Measurements from ENCODE around the gene MTMR12. TPM values are rescaled to one million over a fixed set of nuclear protein-coding genes. Genes with fewer than 3 reads are reported as not detected.
"Not testable (repeated sequence)": the region's sequence is repeated elsewhere in the genome, so short reads cannot be mapped to it uniquely, and the experiment has no call there.

MTMR12 gene
- total RNA-seq, 1 experiment from 2014 or later, result 44.5 TPM

GRCh38 chr5:32322882-32323281 is 10.1 kb upstream of the MTMR12 start:
- Histone ChIP-seq H3K27ac (no peak overlapping the region), H3K79me2 (ENCODE audit: low read depth) (no peaks in the 10 kb centered on the region), H3F3A (ENCODE audit: insufficient read depth, low read depth) (no peaks in the 10 kb centered on the region), H3K36me3 (ENCODE audit: low read depth) (no peaks in the 10 kb centered on the region), H2AFZ (no peak overlapping the region), H3K4me1 (replicated peaks; ENCODE audit: insufficient read depth) (no peaks in the 10 kb centered on the region; the same call in 1 of the 2 replicates), H3K4me2 (no peak overlapping the region), H4K20me1 (ENCODE audit: insufficient read depth) (no peaks in the 10 kb centered on the region), H3K27me3 (ENCODE audit: insufficient read depth, low read depth) (no peaks in the 10 kb centered on the region), H3K4me3 (no peak overlapping the region), H3K9me2 (ENCODE audit: insufficient read depth) (no peaks in the 10 kb centered on the region), H3K9me3 (ENCODE audit: insufficient read depth, low read depth) (no peaks in the 10 kb centered on the region)
- BruUV-seq (replicated peaks), result no TSS peak
- TF ChIP-seq EZH2 (IDR thresholded peaks at IDR 0.05; ENCODE audit: low read depth) (no peak), CTCF (conservative IDR thresholded peaks at IDR 0.05) (no peak)
- ChIA-PET CTCF (no interaction called here), POLR2A (ENCODE audit: unreplicated experiment) (no interaction called here)
- no peak for DNase-seq
- intact Hi-C loops (cut with micrococcal nuclease; ENCODE audit: unreplicated experiment), result loop anchor here (10.0 kb wide), 1 partner anchor 738 kb away; no protein-coding TSS in a partner anchor

- CTCF ChIA-PET, result interaction anchor here (0.6 kb wide), 1 partner anchor 166 kb away, joined by 8 read pairs; no protein-coding TSS in a partner anchor
- BruUV-seq (replicated peaks); H3K9me2 ChIP-seq (ENCODE audit: insufficient read depth); H3K4me2 ChIP-seq; H3K9me3 ChIP-seq (ENCODE audit: insufficient read depth, low read depth); H3K4me3 ChIP-seq; H3K27ac ChIP-seq; H3K36me3 ChIP-seq (ENCODE audit: low read depth); H3K27me3 ChIP-seq (ENCODE audit: insufficient read depth, low read depth); H3K4me1 ChIP-seq (replicated peaks; ENCODE audit: insufficient read depth); H3F3A ChIP-seq (ENCODE audit: insufficient read depth, low read depth); H3K79me2 ChIP-seq (ENCODE audit: low read depth); POLR2A ChIA-PET (ENCODE audit: unreplicated experiment); H2AFZ ChIP-seq; H4K20me1 ChIP-seq (ENCODE audit: insufficient read depth): not testable (repeated sequence)
- intact Hi-C loops (cut with micrococcal nuclease; ENCODE audit: unreplicated experiment), result loop anchor here (10.0 kb wide), 1 partner anchor 737 kb away; no protein-coding TSS in a partner anchor
- DNase-seq, result peak in 1 of 2 experiments; percentile 46
These were observed 9.0 kb upstream of the MTMR12 start for GRCh38 chr5:32321787-32322186.

GRCh38 chr5:32320576-32320975 is 7.8 kb upstream of the MTMR12 start:
- intact Hi-C loops (cut with micrococcal nuclease; ENCODE audit: unreplicated experiment), result loop anchor here (10.0 kb wide), 1 partner anchor 736 kb away; no protein-coding TSS in a partner anchor
- H3K79me2 ChIP-seq (ENCODE audit: low read depth), result no peaks in the 10 kb centered on the region
- H3K27ac ChIP-seq, result no peak overlapping the region
- H3K4me1 ChIP-seq (replicated peaks; ENCODE audit: insufficient read depth), result no peaks in the 10 kb centered on the region
- no peak for DNase-seq
- no TSS peak for BruUV-seq (replicated peaks)
- POLR2A ChIA-PET (ENCODE audit: unreplicated experiment), result no interaction called here
- no peaks in the 10 kb centered on the region for H3K9me2 ChIP-seq (ENCODE audit: insufficient read depth)
- H3K9me3 ChIP-seq (ENCODE audit: insufficient read depth, low read depth), result no peaks in the 10 kb centered on the region
- no peaks in the 10 kb centered on the region for H3F3A ChIP-seq (ENCODE audit: insufficient read depth, low read depth)
- no peaks in the 10 kb centered on the region for H4K20me1 ChIP-seq (ENCODE audit: insufficient read depth)
- no peak overlapping the region for H3K4me3 ChIP-seq
- CTCF ChIA-PET, result no interaction called here
- H3K27me3 ChIP-seq (ENCODE audit: insufficient read depth, low read depth), result no peaks in the 10 kb centered on the region
- no peaks in the 10 kb centered on the region for H3K36me3 ChIP-seq (ENCODE audit: low read depth)
- H2AFZ ChIP-seq, result no peak overlapping the region
- H3K4me2 ChIP-seq, result no peak overlapping the region
- no peak for TF ChIP-seq CTCF (conservative IDR thresholded peaks at IDR 0.05)

- BruUV-seq (replicated peaks), result no TSS peak
- POLR2A ChIA-PET (ENCODE audit: unreplicated experiment), result interaction anchor here (0.6 kb wide), 1 partner anchor 88 kb away, joined by 3 read pairs; no protein-coding TSS in a partner anchor
- Histone ChIP-seq H3K9me2 (ENCODE audit: insufficient read depth) (no peaks in the 10 kb centered on the region), H3K36me3 (ENCODE audit: low read depth) (no peaks in the 10 kb centered on the region), H4K20me1 (ENCODE audit: insufficient read depth) (no peaks in the 10 kb centered on the region), H3K4me1 (replicated peaks; ENCODE audit: insufficient read depth) (no peaks in the 10 kb centered on the region), H3K4me2 (no peak overlapping the region), H3K27ac (no peak overlapping the region), H3K79me2 (ENCODE audit: low read depth) (no peaks in the 10 kb centered on the region), H3F3A (ENCODE audit: insufficient read depth, low read depth) (no peaks in the 10 kb centered on the region), H3K4me3 (no peak overlapping the region), H3K27me3 (ENCODE audit: insufficient read depth, low read depth) (no peaks in the 10 kb centered on the region), H3K9me3 (ENCODE audit: insufficient read depth, low read depth) (no peaks in the 10 kb centered on the region), H2AFZ (no peak overlapping the region)
- DNase-seq, result no peak
- CTCF ChIA-PET, result no interaction called here
- intact Hi-C loops (cut with micrococcal nuclease; ENCODE audit: unreplicated experiment), result loop anchor here (10.0 kb wide), 3 partner anchors 265 to 735 kb away; partner anchors contain the start of gene SUB1
- TF ChIP-seq EZH2 (IDR thresholded peaks at IDR 0.05; ENCODE audit: low read depth), result no peak
- TF ChIP-seq CTCF (conservative IDR thresholded peaks at IDR 0.05), result no peak
These were observed 7.3 kb upstream of the MTMR12 start for GRCh38 chr5:32319926-32320543.
